GM12873 (cell line): ENCODE results near the gene SH3BP2.

Experiments used
- TF ChIP-seq, protein P1 (sequence below): IDR thresholded peaks from 2 replicates; pipeline ENCODE4 v1.5.1; 2012; ENCODE audit warnings: low read depth, mild to moderate bottlenecking, moderate library complexity, low read length, control low read depth; ENCODE audit not compliant: insufficient read depth; ENCODE audit errors: missing control alignments

The SH3BP2 gene

GRCh38 chr4:2796849-2797544, 4.1 kb downstream of the SH3BP2 start:
- TF ChIP-seq, protein P1, sequence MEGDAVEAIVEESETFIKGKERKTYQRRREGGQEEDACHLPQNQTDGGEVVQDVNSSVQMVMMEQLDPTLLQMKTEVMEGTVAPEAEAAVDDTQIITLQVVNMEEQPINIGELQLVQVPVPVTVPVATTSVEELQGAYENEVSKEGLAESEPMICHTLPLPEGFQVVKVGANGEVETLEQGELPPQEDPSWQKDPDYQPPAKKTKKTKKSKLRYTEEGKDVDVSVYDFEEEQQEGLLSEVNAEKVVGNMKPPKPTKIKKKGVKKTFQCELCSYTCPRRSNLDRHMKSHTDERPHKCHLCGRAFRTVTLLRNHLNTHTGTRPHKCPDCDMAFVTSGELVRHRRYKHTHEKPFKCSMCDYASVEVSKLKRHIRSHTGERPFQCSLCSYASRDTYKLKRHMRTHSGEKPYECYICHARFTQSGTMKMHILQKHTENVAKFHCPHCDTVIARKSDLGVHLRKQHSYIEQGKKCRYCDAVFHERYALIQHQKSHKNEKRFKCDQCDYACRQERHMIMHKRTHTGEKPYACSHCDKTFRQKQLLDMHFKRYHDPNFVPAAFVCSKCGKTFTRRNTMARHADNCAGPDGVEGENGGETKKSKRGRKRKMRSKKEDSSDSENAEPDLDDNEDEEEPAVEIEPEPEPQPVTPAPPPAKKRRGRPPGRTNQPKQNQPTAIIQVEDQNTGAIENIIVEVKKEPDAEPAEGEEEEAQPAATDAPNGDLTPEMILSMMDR = no peak

- TF ChIP-seq, protein P1 = no peak
These were observed 4.8 kb downstream of the SH3BP2 start for GRCh38 chr4:2797545-2798305.

GRCh38 chr4:2798399-2799223, 5.7 kb downstream of the SH3BP2 start:
- TF ChIP-seq, protein P1 = no peak

GRCh38 chr4:2799224-2799911, 6.5 kb downstream of the SH3BP2 start:
- TF ChIP-seq, protein P1 = no peak

DNA sequence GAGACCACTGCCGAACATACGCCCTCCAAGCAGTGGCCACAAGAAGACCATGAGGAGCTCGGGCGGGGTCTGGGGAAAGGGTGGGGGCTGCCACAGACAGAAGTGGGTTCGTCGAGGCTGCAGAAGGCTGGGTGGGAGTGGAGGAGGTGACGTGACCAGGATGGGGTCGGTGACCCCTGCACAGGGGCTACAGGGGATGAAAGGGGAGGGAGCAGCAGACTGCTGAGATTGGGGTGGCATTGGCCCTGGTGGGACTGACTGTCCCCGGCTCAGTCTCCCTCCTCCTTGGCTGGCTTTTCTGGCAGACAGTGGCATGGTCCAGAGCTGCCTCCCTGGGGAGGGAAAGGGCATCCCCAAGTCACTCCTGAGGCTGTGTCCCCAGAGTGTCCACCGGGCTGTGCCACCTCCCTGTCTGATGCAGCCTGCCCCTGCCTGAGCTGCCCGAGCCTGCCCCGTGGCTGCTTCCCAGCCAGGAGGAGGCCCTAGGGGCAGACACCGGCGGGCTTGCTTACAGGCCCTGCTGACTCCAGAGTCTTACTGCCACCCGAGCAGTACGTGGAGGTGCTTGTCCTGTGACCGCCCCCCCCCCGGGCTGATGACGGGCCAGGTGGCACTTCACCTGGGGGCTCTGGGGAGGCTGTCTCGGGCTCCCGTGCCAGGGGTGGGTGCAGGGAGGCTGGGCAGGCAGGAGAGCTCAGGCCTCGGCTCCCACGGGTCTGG, 7.2 kb downstream of the SH3BP2 start:
- TF ChIP-seq, protein P1 = no peak

GRCh38 chr4:2800691-2801596, 8.1 kb downstream of the SH3BP2 start:
- TF ChIP-seq, protein P1 = no peak
